ENCODE measurements around the gene LRRC2.

- TF ChIP-seq, protein P1, sequence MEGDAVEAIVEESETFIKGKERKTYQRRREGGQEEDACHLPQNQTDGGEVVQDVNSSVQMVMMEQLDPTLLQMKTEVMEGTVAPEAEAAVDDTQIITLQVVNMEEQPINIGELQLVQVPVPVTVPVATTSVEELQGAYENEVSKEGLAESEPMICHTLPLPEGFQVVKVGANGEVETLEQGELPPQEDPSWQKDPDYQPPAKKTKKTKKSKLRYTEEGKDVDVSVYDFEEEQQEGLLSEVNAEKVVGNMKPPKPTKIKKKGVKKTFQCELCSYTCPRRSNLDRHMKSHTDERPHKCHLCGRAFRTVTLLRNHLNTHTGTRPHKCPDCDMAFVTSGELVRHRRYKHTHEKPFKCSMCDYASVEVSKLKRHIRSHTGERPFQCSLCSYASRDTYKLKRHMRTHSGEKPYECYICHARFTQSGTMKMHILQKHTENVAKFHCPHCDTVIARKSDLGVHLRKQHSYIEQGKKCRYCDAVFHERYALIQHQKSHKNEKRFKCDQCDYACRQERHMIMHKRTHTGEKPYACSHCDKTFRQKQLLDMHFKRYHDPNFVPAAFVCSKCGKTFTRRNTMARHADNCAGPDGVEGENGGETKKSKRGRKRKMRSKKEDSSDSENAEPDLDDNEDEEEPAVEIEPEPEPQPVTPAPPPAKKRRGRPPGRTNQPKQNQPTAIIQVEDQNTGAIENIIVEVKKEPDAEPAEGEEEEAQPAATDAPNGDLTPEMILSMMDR (IDR thresholded peaks at IDR 0.05), result no peak
- TF ChIP-seq POLR2A (IDR thresholded peaks at IDR 0.05), result no peak
Observed at GRCh38 chr3:46470831-46471230, 95.3 kb downstream of the LRRC2 start.
